ENCODE data around the gene TGFB3. TPM values are rescaled to one million over a fixed set of nuclear protein-coding genes. Genes with fewer than 3 reads are reported as not detected.
"Not testable (repeated sequence)": the region's sequence is repeated elsewhere in the genome, so short reads cannot be mapped to it uniquely, and the experiment has no call there.

The TGFB3 gene
- polyA plus RNA-seq, 3 donors from 2014 or later: 0.39 to 0.46 TPM; not detected in 1

- no peak overlapping the region for H3K27ac Mint-ChIP-seq
- no peaks in the 10 kb centered on the region for H3K9me3 Mint-ChIP-seq
- H3K36me3 Mint-ChIP-seq: peaks cover 0 to 5% (median 0%) of the 10 kb centered on the region in 3 donors
- H3K4me3 Mint-ChIP-seq: no peak overlapping the region
- peaks cover 0 to 2% (median 0%) of the 10 kb centered on the region in 3 donors for H3K27me3 Mint-ChIP-seq (ENCODE audit: low read depth in 3 of 3)
- DNase-seq: no peak
- no peaks in the 10 kb centered on the region for H3K4me1 Mint-ChIP-seq
These were observed 55.2 kb downstream of the TGFB3 start for GRCh38 chr14:75926431-75927115.

- not testable (repeated sequence) for H3K27me3 Mint-ChIP-seq (ENCODE audit: low read depth in 3 of 3); H3K9me3 Mint-ChIP-seq; DNase-seq; H3K27ac Mint-ChIP-seq; H3K4me1 Mint-ChIP-seq; H3K4me3 Mint-ChIP-seq
- peaks cover 0 to 17% (median under 1%) of the 10 kb centered on the region in 3 donors for H3K36me3 Mint-ChIP-seq
These were observed 56.5 kb downstream of the TGFB3 start for GRCh38 chr14:75925141-75925840.

GRCh38 chr14:75920421-75920820 lies 61.4 kb downstream of the TGFB3 start:
- H3K4me3 Mint-ChIP-seq; H3K27ac Mint-ChIP-seq; H3K4me1 Mint-ChIP-seq; H3K9me3 Mint-ChIP-seq; H3K27me3 Mint-ChIP-seq (ENCODE audit: low read depth in 3 of 3); DNase-seq: not testable (repeated sequence)
- peaks cover 0 to 23% (median 5%) of the 10 kb centered on the region in 3 donors for H3K36me3 Mint-ChIP-seq

DNA sequence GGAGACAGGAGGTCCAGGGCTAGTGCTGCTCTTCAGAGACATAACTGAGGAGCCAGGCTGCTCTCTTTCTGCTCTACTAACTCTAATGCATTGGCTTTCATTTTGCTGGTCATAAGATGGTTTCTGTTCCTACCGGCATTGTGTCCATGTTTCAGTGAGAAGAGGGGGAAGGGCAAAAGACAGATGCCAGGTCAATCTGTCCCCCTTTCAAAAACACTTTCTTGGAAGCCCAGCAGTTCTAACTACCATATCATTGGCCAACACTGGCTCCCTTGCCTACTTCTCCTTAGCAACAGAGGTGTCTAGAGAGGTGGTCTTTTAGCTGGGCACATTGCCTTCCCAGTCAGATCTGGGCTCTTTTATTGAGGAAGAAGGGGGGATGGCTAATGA lies 63.9 kb downstream of the TGFB3 start:
- H3K4me1 Mint-ChIP-seq: no peaks in the 10 kb centered on the region
- no peak overlapping the region for H3K27ac Mint-ChIP-seq
- DNase-seq: no peak
- no peak overlapping the region for H3K4me3 Mint-ChIP-seq
- peaks cover 0 to 23% (median 5%) of the 10 kb centered on the region in 3 donors for H3K36me3 Mint-ChIP-seq
- H3K27me3 Mint-ChIP-seq (ENCODE audit: low read depth in 3 of 3): peaks cover 0 to 3% (median 1%) of the 10 kb centered on the region in 3 donors
- H3K9me3 Mint-ChIP-seq: peaks cover 0 to 3% (median 0%) of the 10 kb centered on the region in 6 donors

- Mint-ChIP-seq H3K9me3 (peaks cover 0 to 3% (median 0%) of the 10 kb centered on the region in 6 donors), H3K27me3 (ENCODE audit: low read depth in 3 of 3) (peaks cover 0 to 3% (median 1%) of the 10 kb centered on the region in 3 donors), H3K4me1 (no peaks in the 10 kb centered on the region), H3K36me3 (peaks cover 0 to 23% (median 5%) of the 10 kb centered on the region in 3 donors), H3K4me3 (no peak overlapping the region), H3K27ac (no peak overlapping the region)
- no peak for DNase-seq
These were observed 64.4 kb downstream of the TGFB3 start for GRCh38 chr14:75917322-75917945.

DNA sequence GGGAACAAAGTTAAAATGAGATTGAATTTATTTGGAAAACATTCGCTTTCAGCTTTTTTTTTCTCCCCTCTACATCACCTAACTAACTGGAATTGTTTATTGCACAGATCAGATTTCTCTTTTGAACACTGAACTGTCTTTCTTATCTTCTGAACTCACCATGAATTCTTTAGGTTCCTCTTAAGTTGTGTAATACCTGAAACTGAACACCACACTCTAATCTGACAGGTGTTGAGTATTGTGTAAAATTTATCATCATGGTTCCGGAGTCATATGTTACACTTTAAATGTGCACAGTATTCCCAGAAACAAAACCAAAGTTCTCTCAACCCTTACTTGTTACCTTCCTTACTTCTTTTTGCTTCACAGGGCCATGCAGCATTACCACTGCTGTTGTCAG lies 66.8 kb downstream of the TGFB3 start:
- no peak for DNase-seq
- Mint-ChIP-seq H3K27ac (no peak overlapping the region), H3K36me3 (peaks cover 0 to 6% (median 3%) of the 10 kb centered on the region in 3 donors), H3K4me3 (no peak overlapping the region), H3K27me3 (ENCODE audit: low read depth in 3 of 3) (no peaks in the 10 kb centered on the region), H3K9me3 (no peaks in the 10 kb centered on the region), H3K4me1 (no peaks in the 10 kb centered on the region)

DNA sequence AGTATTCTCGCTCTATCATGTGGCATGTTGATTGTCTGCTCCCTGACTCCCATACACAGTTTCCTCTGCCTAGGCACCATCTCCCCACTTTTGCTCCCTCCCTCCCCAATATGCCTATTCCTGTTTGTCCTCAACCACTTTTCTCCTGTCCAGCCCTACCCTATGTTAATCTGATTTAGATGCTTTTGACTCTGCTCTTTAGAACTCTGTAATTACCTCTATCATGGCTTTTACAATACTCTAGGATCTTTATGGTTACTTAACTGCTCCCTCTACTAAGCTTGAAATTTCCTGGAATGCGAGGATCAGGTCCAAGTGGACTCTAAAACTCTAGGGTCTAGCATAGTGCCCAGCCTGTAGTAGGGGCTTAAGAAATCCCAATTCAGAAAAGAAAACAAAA lies 68.6 kb downstream of the TGFB3 start:
- Mint-ChIP-seq H3K27me3 (ENCODE audit: low read depth in 3 of 3) (no peaks in the 10 kb centered on the region), H3K9me3 (no peaks in the 10 kb centered on the region), H3K4me1 (no peaks in the 10 kb centered on the region), H3K4me3 (no peak overlapping the region), H3K36me3 (peaks cover 0 to 6% (median 0%) of the 10 kb centered on the region in 3 donors), H3K27ac (no peak overlapping the region)
- DNase-seq: no peak

- Mint-ChIP-seq H3K27me3 (ENCODE audit: low read depth in 3 of 3) (no peaks in the 10 kb centered on the region), H3K27ac (no peak overlapping the region), H3K36me3 (peaks cover 0 to 5% (median 0%) of the 10 kb centered on the region in 3 donors), H3K9me3 (no peaks in the 10 kb centered on the region), H3K4me3 (no peak overlapping the region), H3K4me1 (no peaks in the 10 kb centered on the region)
- no peak for DNase-seq
These were observed 69.9 kb downstream of the TGFB3 start for GRCh38 chr14:75911883-75912282.

DNA sequence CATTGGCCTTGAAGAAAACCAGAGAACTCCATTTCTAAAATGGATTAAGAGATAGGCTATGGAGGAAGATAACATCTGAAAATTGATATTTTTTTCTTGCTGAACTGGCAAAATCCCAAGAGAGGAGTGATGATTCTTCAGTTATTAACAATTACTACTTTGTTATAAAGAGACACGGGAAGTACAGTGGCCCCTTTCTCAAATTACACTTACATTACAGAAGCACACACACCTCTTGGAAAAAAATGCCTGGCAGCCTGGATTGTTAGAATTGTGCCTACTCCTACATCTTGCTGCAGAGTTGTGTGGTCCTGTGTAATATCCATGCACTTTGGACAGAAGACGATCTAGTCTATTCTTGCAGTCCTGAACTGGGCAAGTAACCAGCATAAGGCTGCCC lies 71.7 kb downstream of the TGFB3 start:
- Mint-ChIP-seq H3K36me3 (no peaks in the 10 kb centered on the region), H3K27ac (no peak overlapping the region), H3K9me3 (no peaks in the 10 kb centered on the region), H3K27me3 (ENCODE audit: low read depth in 3 of 3) (no peaks in the 10 kb centered on the region), H3K4me3 (no peak overlapping the region), H3K4me1 (no peaks in the 10 kb centered on the region)
- no peak for DNase-seq

GRCh38 chr14:75909630-75910029 lies 72.2 kb downstream of the TGFB3 start:
- Mint-ChIP-seq H3K9me3 (no peaks in the 10 kb centered on the region), H3K36me3 (peaks cover 0 to under 1% (median 0%) of the 10 kb centered on the region in 3 donors), H3K4me3 (no peak overlapping the region), H3K27ac (no peak overlapping the region), H3K4me1 (no peaks in the 10 kb centered on the region), H3K27me3 (ENCODE audit: low read depth in 3 of 3) (no peaks in the 10 kb centered on the region)
- DNase-seq: no peak

Other genes with a start within 250 kb of the TGFB3 start
- gene IFT43, start 3.8 kb upstream of the TGFB3 start, polyA plus RNA-seq: 10 to 100 TPM; 16.5 to 24.4 (median 16.7) TPM
- 10 to 100 TPM in 2 of 3 donors, 1 to 10 TPM in 1; 9.4 to 15.7 (median 14.7) TPM for gene GPATCH2L, start 169.9 kb upstream of the TGFB3 start, polyA plus RNA-seq

All from immature natural killer cell (primary cell).